Muscle of back (tissue), 13 donors: Measurements from ENCODE around the gene SLC39A12. TPM values are rescaled to one million over a fixed set of nuclear protein-coding genes. Genes with fewer than 3 reads are reported as not detected.
"Not testable (repeated sequence)": the region's sequence is repeated elsewhere in the genome, so short reads cannot be mapped to it uniquely, and the experiment has no call there.

Experiments
- DNase-seq, 3 donors: peaks; one replicate each; pipeline versions ENCODE4 v3.0.0 to v3.0.0-alpha.2; 2013
- long read RNA-seq, 9 donors: transcript quantifications; one replicate each; lab custom pipeline, GENCODE V29; 2026
- polyA plus RNA-seq, 10 donors: library from polyadenylated mRNA; unstranded; fragments of 120-200 nt; gene quantifications; one replicate each; pipeline ENCODE4 v1.2.1, GENCODE V29; 2013; ENCODE audit not compliant: insufficient read length in 10 of 10

Gene SLC39A12
- polyA plus RNA-seq: not detected
- long read RNA-seq, donor 1: 0 reads
- long read RNA-seq, donor 2: 0 reads
- long read RNA-seq, donor 3: 0 reads
- long read RNA-seq, donor 4: 0 reads
- long read RNA-seq, donor 5: 0 reads
- long read RNA-seq, donor 6: 0 reads
- long read RNA-seq, donor 7: 0 reads
- long read RNA-seq, donor 8: 0 reads
- long read RNA-seq, donor 9: 0 reads

DNA sequence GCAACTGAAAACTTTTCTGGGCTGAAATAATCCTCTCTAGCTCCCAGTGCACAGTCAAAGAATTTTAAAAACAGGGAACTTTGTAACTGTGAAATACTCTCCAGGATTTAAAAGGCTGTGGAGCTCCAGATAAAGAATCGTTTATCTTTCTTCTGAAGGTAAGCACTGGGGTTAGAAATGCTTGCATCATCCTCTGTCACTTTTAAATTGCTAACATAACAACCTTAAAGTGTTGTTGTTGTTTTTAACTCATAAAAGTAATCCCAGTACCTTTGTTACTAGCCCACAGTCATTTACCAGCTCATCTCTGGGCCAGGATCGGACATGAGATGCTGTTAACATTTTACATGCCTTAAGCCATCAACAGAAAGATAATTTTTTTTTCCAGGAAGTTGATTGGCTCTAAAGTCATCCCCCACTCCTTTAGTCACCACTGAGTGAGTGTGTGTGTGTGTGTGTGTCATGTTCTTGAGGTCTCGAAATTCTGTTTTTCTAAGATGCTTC is at the start of gene SLC39A12:
SLC39A12 (plus strand) TSS at position 51 of the 504 bp plus-strand sequence. CDS start 1,359 bp downstream, outside the sequence.
- peak in 1 of 3 donors; percentile 43 for DNase-seq

GRCh38 chr10:17904564-17904963 is 47.2 kb upstream of the SLC39A12 start:
- no peak for DNase-seq

GRCh38 chr10:17905491-17905890 is 46.2 kb upstream of the SLC39A12 start:
- no peak for DNase-seq

GRCh38 chr10:17906002-17906401 is 45.7 kb upstream of the SLC39A12 start:
- no peak for DNase-seq

DNA sequence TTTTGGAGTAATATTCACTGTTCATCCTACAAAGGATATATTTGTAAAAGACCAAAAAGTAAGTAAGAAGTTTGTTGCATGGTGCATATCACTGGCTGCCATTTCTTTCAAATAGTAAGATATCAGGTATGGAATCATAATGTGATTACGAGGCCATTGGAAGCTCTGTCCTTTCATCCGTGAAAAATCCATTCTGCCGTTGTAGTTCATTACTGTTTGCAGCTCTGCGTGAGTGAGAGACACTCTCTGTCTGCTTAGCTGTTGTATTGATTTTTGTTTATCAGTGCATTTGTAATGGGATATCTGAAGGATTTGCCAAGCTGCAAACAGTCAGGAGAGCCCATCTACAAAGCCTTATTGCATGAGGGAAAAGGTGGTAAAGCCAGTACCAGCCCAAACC is 44.1 kb upstream of the SLC39A12 start:
- no peak for DNase-seq

DNA sequence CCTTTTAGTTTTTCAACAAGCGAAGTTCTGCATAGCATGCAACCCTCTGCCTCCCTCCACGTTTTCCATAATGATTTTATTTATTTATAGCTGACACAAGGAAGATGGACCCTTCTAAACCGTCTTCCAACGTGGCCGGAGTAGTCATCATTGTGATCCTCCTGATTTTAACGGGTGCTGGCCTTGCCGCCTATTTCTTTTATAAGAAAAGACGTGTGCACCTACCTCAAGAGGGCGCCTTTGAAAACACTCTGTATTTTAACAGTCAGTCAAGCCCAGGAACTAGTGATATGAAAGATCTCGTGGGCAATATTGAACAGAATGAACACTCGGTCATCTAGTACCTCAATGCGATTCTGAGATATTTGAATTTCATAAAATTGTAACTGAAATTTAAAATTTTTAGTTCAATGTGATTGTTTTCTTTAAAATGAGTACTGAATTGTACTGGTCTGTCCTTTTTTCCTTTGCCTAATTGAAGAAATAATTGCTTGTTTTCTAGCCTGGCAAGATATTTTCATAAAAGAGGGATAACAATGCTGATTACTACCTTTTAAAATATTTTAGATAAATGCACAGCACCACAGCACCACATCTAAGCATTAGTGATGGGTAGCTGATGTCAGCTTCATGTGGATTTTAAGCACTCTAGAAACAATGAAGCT is 41.5 kb upstream of the SLC39A12 start:
- DNase-seq: peak; percentile 15 to 52 (median 24)

GRCh38 chr10:17912754-17913153 is 39.0 kb upstream of the SLC39A12 start:
- DNase-seq: no peak

- no peak for DNase-seq
Observed at GRCh38 chr10:17913604-17914003, 38.1 kb upstream of the SLC39A12 start.

DNA sequence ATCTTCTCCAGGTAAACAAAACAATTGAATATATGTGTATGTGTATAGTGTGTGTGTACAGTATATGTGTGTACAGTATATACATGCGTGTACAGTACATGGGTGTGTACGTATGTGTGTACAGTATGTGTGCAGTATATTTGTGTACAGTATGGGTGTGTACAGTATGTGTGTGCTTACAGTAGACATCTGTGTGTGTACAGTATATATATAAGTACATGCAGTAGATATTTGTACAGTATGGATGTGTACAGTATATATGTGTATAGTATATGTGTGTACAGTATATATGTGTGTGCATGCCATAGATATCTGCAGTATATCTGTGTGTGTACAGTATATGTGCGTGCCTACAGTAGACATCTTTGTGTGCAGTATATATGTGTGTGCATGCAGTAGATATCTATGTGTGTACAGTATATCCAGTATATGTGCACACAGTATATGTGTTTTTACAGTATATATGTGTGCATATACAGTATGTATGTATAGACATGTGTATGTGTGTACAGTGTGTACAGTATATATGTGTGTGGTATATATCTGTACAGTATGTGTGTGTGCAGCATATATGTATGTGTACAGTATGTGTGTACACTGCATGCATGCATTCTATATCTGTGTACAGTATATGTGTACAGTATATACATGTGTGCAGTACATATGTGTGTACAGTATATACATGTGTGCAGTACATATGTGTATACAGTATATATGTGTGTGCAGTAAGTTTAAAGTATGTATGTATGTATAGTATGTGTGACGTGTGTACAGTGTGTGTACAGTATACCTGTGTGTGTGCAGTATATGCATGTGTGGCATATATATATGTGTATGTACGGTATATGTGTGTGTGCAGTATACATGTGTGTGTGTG is 37.3 kb upstream of the SLC39A12 start:
- DNase-seq: no peak

GRCh38 chr10:17915181-17915580 is 36.5 kb upstream of the SLC39A12 start:
- DNase-seq: no peak

DNA sequence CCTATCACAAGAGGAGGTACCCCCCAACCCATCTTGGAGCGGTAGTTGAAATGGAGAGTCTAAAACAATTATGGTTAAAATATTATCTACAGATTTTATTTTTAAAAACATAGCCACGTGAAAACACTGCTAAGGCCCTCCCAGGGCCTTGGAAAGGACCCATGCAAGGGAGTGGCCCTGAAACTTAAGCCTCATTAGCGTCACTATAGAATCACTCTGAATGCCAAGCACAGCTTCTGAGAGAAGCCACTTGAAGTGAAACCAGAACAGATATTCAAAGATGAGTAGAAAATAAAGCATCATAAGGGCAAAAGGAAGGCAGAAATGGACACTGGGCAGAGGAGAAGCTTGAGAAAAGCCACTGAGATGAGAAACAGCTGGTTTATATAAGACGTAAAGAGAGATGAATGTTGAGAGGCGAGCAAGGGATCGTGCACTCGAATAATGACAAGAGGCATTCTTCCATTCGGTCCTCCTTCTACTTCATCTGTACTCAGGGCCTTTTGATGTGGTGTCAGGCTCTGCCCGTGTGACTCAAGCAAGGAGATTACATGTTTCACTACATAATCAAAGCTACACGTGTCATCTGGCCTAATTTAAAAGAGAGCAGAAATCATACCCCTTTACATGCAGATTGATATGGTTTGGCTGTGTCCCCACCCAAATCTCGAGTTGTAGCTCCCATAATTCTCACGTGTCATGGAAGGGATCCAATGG is 33.4 kb upstream of the SLC39A12 start:
- no peak for DNase-seq

DNA sequence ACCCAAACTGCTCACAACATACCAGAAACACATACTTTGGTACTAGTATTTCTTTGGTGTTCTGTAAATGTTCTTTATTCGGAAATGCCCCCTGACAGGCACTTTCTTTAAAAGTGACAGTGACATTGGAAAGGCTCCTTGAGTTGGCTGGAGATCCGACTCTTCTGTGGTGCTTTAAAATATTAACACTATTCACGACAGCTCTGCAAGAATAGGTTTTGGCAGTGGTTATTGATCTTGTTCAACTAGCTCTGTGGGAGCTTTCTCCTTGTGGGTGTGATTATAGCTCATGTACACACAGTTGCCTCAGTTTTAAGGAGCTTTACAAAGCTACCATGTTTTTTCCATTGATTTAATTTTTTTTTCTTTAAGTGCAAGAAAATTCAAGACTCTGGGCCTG is 30.3 kb upstream of the SLC39A12 start:
- no peak for DNase-seq

DNA sequence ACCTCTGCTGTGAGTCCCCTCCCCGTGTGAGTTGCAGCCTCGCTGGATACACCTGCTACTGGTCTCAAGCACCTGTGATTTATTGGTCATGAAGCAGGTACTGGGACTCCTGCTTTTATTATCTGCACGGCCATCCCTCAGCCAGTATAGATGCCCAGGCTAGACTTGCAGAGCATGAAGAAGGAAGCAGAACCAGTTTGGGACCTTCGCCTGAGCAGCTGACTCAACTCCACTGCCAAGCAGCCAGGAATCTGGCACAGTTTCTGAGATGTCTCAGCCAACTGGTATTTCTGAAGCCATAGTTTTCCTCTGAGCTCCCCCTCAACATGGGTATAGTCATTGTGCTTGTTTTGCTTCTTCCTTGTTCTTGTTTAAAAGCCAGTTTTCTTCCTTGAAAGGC is 28.0 kb upstream of the SLC39A12 start:
- DNase-seq: peak in 1 of 3 donors; percentile 52

GRCh38 chr10:17943033-17943745 is 8.5 kb upstream of the SLC39A12 start:
- DNase-seq: no peak

DNA sequence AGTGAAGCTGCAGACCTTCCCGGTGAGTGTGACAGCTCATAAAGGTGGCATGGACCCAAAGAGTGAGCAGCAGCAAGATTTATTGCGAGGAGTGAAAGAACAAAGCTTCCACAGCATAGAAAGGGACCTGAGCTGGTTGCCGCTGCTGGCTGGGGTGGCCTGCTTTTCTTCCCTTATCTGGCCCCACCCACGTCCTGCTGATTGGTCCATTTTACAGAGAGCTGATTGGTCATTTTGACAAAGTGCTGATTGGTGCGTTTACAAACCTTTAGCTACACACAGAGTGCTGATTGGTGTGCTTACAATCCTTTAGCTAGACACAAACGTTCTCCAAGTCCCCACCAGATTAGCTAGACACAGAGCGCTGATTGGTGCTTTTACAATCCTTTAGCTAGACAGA is 1.4 kb upstream of the SLC39A12 start:
- not testable (repeated sequence) for DNase-seq

- no peak for DNase-seq
Observed at GRCh38 chr10:17950726-17951125, 992 bp upstream of the SLC39A12 start.

GRCh38 chr10:17954372-17954771 is 2.7 kb downstream of the SLC39A12 start:
- not testable (repeated sequence) for DNase-seq

- peak in 1 of 3 donors; percentile 18 for DNase-seq
Observed at GRCh38 chr10:17954861-17955260, 3.1 kb downstream of the SLC39A12 start.

GRCh38 chr10:17958049-17958448 is 6.3 kb downstream of the SLC39A12 start:
- DNase-seq: no peak

- DNase-seq: no peak
Observed at GRCh38 chr10:17959870-17960269, 8.2 kb downstream of the SLC39A12 start.
